Measurements from ENCODE around the gene MUC6.
"Not testable (repeated sequence)": the region's sequence is repeated elsewhere in the genome, so short reads cannot be mapped to it uniquely, and the experiment has no call there.

The MUC6 gene

GRCh38 chr11:1017269-1018005 is 19.1 kb downstream of the MUC6 start:
- H3K4me3 Mint-ChIP-seq = no peak overlapping the region
- no peak for DNase-seq
- no peak for TF ChIP-seq CTCF (IDR thresholded peaks at IDR 0.05)
- peaks cover 20% of the 10 kb centered on the region for H3K9me3 Mint-ChIP-seq
- peaks cover 13% of the 10 kb centered on the region for H3K36me3 Mint-ChIP-seq (ENCODE audit: low read depth)
- peaks cover 9% of the 10 kb centered on the region for H3K27me3 Mint-ChIP-seq (ENCODE audit: low read depth, poor library complexity)
- H3K27ac Mint-ChIP-seq = no peak overlapping the region
- no peaks in the 10 kb centered on the region for H3K4me1 Mint-ChIP-seq

DNA sequence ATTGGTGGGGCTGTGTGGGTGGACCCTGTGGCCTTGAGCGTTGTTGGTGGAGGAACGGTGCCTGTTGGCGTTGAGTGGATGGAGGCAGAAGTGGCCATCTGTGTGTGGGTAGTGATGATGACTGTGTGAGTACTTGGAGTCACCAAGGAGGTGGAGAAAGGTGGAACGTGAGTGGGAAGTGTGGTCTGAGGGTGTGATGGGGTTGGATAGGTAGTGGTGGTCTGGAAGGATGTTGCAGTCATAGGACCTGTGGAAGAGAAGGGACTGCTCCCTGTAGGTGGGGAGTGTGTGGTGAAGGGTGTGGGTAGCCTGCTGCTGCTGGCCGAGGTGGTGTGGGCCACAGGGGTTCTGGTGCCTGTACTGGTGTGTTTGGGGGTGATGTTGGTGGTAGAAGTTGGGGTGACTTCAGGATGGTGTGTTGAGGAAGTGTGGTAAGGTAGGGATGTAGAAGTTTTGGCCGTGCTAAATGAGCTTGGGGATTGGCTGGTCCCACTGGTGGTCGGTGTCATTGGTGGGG is 19.9 kb downstream of the MUC6 start:
- H3K27ac Mint-ChIP-seq; H3K27me3 Mint-ChIP-seq (ENCODE audit: low read depth, poor library complexity); DNase-seq; H3K4me1 Mint-ChIP-seq; H3K4me3 Mint-ChIP-seq: not testable (repeated sequence)
- Mint-ChIP-seq H3K36me3 (ENCODE audit: low read depth) (peaks cover 13% of the 10 kb centered on the region), H3K9me3 (peaks cover 20% of the 10 kb centered on the region)

- no peak for TF ChIP-seq CTCF (IDR thresholded peaks at IDR 0.05)
- Mint-ChIP-seq H3K36me3 (ENCODE audit: low read depth) (peaks cover 15% of the 10 kb centered on the region), H3K4me1 (no peaks in the 10 kb centered on the region), H3K4me3 (no peak overlapping the region), H3K27ac (no peak overlapping the region), H3K9me3 (peaks cover 20% of the 10 kb centered on the region), H3K27me3 (ENCODE audit: low read depth, poor library complexity) (peaks cover 9% of the 10 kb centered on the region)
- no peak for DNase-seq
Observed at GRCh38 chr11:1015826-1016545, 20.5 kb downstream of the MUC6 start.

DNA sequence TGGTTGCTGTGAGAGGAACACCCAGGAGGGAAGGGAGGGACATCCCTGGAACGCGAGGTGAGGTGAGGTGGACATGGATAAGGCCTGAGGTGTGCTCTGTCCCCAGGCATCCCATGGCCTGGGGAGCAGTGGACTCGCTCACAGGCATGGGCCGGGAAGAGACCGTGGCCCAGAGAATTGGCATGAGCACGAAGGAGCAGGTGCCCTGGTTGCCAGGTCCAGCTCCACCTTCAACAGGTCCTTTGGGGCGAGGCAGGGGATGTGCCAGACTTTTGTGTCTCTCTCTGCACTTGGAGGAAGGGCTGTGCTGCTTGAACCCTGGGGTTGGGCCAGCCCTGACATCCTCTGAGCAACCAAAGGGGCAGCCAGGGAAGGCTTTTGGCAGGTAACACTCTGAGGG is 21.5 kb downstream of the MUC6 start:
- TF ChIP-seq CTCF (IDR thresholded peaks at IDR 0.05) = no peak
- Mint-ChIP-seq H3K36me3 (ENCODE audit: low read depth) (peaks cover 23% of the 10 kb centered on the region), H3K27me3 (ENCODE audit: low read depth, poor library complexity) (peaks cover 9% of the 10 kb centered on the region), H3K4me1 (no peaks in the 10 kb centered on the region), H3K9me3 (peaks cover 20% of the 10 kb centered on the region), H3K27ac (no peak overlapping the region), H3K4me3 (no peak overlapping the region)
- no peak for DNase-seq

DNA sequence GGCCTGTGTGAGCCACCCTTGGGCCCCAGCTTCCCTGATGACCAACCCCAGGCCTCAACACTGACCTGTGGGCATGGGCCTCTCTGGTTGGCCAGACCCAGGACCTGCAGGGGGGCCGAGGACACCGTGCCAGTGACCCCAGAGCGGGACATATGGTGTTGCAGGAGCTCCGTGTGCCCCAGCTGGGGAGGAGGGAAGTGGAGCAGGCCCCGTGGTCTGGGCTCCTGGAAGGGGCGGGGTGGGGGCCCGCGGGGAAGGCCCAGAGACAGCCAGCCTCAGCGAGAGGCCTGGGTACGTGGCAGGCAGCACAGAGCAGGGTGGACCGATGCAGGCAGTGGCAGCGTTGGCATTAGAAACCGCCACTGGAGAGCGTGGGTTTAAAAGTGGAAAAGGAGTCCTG is 22.2 kb downstream of the MUC6 start:
- peaks cover 20% of the 10 kb centered on the region for H3K9me3 Mint-ChIP-seq
- DNase-seq = no peak
- peaks cover 9% of the 10 kb centered on the region for H3K27me3 Mint-ChIP-seq (ENCODE audit: low read depth, poor library complexity)
- H3K36me3 Mint-ChIP-seq (ENCODE audit: low read depth) = peaks cover 28% of the 10 kb centered on the region
- no peaks in the 10 kb centered on the region for H3K4me1 Mint-ChIP-seq
- H3K4me3 Mint-ChIP-seq = no peak overlapping the region
- H3K27ac Mint-ChIP-seq = no peak overlapping the region
- TF ChIP-seq CTCF (IDR thresholded peaks at IDR 0.05) = no peak

GRCh38 chr11:1013631-1013935 is 22.9 kb downstream of the MUC6 start:
- H3K36me3 Mint-ChIP-seq (ENCODE audit: low read depth) = peaks cover 28% of the 10 kb centered on the region

More at GRCh38 chr11:1013631-1013935, 22.9 kb downstream of the MUC6 start:
- TF ChIP-seq CTCF (IDR thresholded peaks at IDR 0.05) = no peak
- Mint-ChIP-seq H3K27ac (no peak overlapping the region), H3K4me1 (no peaks in the 10 kb centered on the region), H3K4me3 (no peak overlapping the region), H3K27me3 (ENCODE audit: low read depth, poor library complexity) (peaks cover 9% of the 10 kb centered on the region), H3K9me3 (peaks cover 20% of the 10 kb centered on the region)
- no peak for DNase-seq
